Neural progenitor cell (in vitro differentiated cells): ENCODE results near the gene GABRB1.

Experiments used
- EZH2 ChIP-seq: fragments of 200-600 bp; sonication (generic); IDR thresholded peaks from 2 replicates; pipeline ENCODE4 v1.6.1; 2017; ENCODE audit warnings: antibody characterized with exemption, mild to moderate bottlenecking, moderate library complexity
- EZH2phosphoT487 ChIP-seq: fragments of 200-600 bp; sonication (generic); IDR thresholded peaks from 2 replicates; pipeline ENCODE4 v1.6.1; 2017; ENCODE audit warnings: antibody characterized with exemption
- TF ChIP-seq, protein P1 (sequence below): fragments of 200-600 bp; sonication (generic); IDR thresholded peaks from 2 replicates; pipeline ENCODE4 v1.5.1; 2017; ENCODE audit warnings: antibody characterized with exemption, mild to moderate bottlenecking

DNA sequence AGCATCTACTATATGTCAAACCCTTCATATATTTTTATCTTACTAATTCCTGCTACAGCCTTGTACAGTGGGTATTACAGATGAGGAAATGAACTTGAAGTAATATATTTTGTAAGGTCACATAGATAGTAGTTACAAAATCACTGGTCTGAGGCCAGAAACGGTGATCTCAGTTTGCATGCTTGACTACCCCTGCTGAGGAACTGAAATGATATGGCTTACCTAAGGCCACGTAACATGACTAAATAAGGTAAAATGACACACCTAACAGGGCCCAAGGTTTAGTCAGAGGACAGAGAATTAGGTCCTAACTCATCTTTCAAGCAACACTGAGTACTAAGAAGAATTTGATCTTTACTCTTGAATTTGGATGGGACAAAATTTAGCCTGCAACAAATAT, 433.6 kb downstream of the GABRB1 start:
- TF ChIP-seq, protein P1, sequence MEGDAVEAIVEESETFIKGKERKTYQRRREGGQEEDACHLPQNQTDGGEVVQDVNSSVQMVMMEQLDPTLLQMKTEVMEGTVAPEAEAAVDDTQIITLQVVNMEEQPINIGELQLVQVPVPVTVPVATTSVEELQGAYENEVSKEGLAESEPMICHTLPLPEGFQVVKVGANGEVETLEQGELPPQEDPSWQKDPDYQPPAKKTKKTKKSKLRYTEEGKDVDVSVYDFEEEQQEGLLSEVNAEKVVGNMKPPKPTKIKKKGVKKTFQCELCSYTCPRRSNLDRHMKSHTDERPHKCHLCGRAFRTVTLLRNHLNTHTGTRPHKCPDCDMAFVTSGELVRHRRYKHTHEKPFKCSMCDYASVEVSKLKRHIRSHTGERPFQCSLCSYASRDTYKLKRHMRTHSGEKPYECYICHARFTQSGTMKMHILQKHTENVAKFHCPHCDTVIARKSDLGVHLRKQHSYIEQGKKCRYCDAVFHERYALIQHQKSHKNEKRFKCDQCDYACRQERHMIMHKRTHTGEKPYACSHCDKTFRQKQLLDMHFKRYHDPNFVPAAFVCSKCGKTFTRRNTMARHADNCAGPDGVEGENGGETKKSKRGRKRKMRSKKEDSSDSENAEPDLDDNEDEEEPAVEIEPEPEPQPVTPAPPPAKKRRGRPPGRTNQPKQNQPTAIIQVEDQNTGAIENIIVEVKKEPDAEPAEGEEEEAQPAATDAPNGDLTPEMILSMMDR = no peak
- TF ChIP-seq EZH2phosphoT487 (no peak), EZH2 (no peak)
